ENCODE measurements around the gene EHMT2. TPM values are rescaled to one million over a fixed set of nuclear protein-coding genes. Genes with fewer than 3 reads are reported as not detected.

The EHMT2 gene
- total and polyA plus RNA-seq, 2 of the 13 experiments (the other 11 are each of a cell fraction or from before 2014, with no cell fraction given), result 55.2 to 69.2 TPM

- TF ChIP-seq, protein P1, sequence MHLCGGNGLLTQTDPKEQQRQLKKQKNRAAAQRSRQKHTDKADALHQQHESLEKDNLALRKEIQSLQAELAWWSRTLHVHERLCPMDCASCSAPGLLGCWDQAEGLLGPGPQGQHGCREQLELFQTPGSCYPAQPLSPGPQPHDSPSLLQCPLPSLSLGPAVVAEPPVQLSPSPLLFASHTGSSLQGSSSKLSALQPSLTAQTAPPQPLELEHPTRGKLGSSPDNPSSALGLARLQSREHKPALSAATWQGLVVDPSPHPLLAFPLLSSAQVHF (CRISPR knock-in tag; IDR thresholded peaks at IDR 0.05), result no peak
- TF ChIP-seq ZBTB26 (CRISPR knock-in tag; IDR thresholded peaks at IDR 0.05; ENCODE audit: borderline replicate concordance) (peak; percentile 91), ERF (CRISPR knock-in tag; IDR thresholded peaks at IDR 0.05) (peak; percentile 74), USF2 (IDR thresholded peaks at IDR 0.05; ENCODE audit: low read depth, low read length) (peak; percentile 54), USF2 (CRISPR knock-in tag; IDR thresholded peaks at IDR 0.05; ENCODE audit: borderline replicate concordance) (0 out of 2 replicates have a peak, but pooled peaks have one; percentile 62), HNF1B (CRISPR knock-in tag; IDR thresholded peaks at IDR 0.05) (0 out of 2 replicates have a peak, but pooled peaks have one; percentile 31), MTA3 (CRISPR knock-in tag; IDR thresholded peaks at IDR 0.05) (no peak), MTF2 (CRISPR knock-in tag; IDR thresholded peaks at IDR 0.05; ENCODE audit: borderline replicate concordance) (no peak), PAXIP1 (CRISPR knock-in tag; conservative IDR thresholded peaks at IDR 0.05) (peak; percentile 95), HOXA5 (CRISPR knock-in tag; IDR thresholded peaks at IDR 0.05) (peak; percentile 83), BRCA1 (CRISPR knock-in tag; IDR thresholded peaks at IDR 0.05) (no peak), KDM1A (CRISPR knock-in tag; IDR thresholded peaks at IDR 0.05) (peak; percentile 72; the same call in 1 of the 2 replicates), NFIB (CRISPR knock-in tag; IDR thresholded peaks at IDR 0.05; ENCODE audit: borderline replicate concordance) (no peak), MEIS1 (CRISPR knock-in tag; IDR thresholded peaks at IDR 0.05; ENCODE audit: borderline replicate concordance) (0 out of 2 replicates have a peak, but pooled peaks have one; percentile 62), PTBP1 (IDR thresholded peaks at IDR 0.05; ENCODE audit: low read depth, low read length, poor library complexity, severe bottlenecking) (no peak)
- TF ChIP-seq, protein P2, sequence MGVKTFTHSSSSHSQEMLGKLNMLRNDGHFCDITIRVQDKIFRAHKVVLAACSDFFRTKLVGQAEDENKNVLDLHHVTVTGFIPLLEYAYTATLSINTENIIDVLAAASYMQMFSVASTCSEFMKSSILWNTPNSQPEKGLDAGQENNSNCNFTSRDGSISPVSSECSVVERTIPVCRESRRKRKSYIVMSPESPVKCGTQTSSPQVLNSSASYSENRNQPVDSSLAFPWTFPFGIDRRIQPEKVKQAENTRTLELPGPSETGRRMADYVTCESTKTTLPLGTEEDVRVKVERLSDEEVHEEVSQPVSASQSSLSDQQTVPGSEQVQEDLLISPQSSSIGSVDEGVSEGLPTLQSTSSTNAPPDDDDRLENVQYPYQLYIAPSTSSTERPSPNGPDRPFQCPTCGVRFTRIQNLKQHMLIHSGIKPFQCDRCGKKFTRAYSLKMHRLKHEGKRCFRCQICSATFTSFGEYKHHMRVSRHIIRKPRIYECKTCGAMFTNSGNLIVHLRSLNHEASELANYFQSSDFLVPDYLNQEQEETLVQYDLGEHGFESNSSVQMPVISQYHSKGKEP (CRISPR knock-in tag; IDR thresholded peaks at IDR 0.05), result no peak
Measured at GRCh38 chr6:31865205-31866118, 32.0 kb downstream of the EHMT2 start (continued).

All from HepG2 (cell line).